HG03103 (cell line): Measurements from ENCODE around the gene NUDT3.

ENCODE experiments used
- ATAC-seq: cut with Tn5 transposase; IDR thresholded peaks from one replicate; pipeline ENCODE4 v1.9.1; 2021; ENCODE audit warnings: low read depth; ENCODE audit not compliant: unreplicated experiment

NUDT3 gene

GRCh38 chr6:34231566-34232336 is 160.7 kb downstream of the NUDT3 start:
- ATAC-seq: no peak

GRCh38 chr6:34230653-34231371 is 161.7 kb downstream of the NUDT3 start:
- no peak for ATAC-seq

DNA sequence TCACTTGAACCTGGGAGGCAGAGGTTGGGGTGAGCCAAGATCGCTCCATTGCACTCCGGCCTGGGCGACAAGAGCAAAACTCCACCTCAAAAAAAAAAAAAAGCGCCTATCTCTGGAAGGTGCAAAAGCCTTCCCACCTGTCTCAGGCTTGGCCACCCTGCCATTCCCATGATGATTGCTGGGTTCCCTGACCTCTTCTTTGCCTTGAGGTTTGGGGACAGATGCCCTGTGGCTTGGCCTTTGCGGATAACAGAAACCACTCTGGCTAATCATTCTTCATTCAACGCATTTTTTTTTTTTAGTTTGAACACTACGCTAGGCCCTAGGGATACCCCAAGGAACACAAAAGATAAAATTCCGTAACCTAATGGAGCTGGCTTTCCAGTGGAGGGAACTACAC is 162.6 kb downstream of the NUDT3 start:
- ATAC-seq: no peak
